ENCODE results near the gene DIS3L2. TPM values are rescaled to one million over a fixed set of nuclear protein-coding genes. Genes with fewer than 3 reads are reported as not detected.

DIS3L2 gene
- total and polyA plus RNA-seq, 5 donors from 2014 or later: 10.9 to 76.9 (median 21.0) TPM

DNA sequence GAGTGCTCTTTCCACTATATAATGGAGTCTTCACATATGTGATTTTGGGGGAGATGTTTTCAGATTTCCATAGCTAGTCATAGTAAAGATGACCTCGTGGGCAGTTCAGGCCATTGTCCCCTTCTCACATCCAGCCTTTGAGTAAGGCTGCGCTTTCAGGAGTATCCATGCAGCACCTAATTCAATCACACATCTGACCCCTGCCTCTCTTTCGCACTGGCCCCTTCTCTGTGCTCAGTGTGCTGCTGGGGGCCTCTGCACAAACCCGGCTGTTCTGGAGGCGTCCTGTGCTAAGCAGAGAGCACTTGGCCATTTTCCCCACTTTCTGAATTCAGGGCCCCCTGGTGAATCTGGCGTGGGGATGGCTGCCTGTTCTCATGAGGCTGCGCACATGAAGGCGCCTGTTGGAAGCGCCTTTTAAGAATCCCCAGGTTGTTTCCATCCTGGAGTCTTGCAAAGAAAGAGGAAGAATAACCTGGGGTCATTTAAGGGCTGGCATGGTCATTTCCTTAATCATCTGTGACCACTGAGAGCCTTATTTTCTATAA lies 321.1 kb downstream of the DIS3L2 start:
- Histone ChIP-seq H3K36me3 (ENCODE audit: control insufficient read depth, insufficient read depth, low read length) (no peaks in the 10 kb centered on the region), H3K27ac (ENCODE audit: insufficient read depth, low read length, poor library complexity, severe bottlenecking) (no peak overlapping the region), H3K27me3 (ENCODE audit: control insufficient read depth, insufficient read depth, low read length) (no peaks in the 10 kb centered on the region), H3K9me3 (ENCODE audit: control insufficient read depth in 2 of 2, low read length in 2 of 2) (no peaks in the 10 kb centered on the region), H3K4me1 (ENCODE audit: control insufficient read depth, insufficient read depth, low read length, poor library complexity, severe bottlenecking) (no peaks in the 10 kb centered on the region), H3K4me3 (ENCODE audit: low read depth, low read length) (no peak overlapping the region)
- H3K4me3 Mint-ChIP-seq: no peak overlapping the region
- DNase-seq: no peak
- H3K36me3 Mint-ChIP-seq: peaks cover 43% of the 10 kb centered on the region
- peaks cover 0 to 43% (median 5%) of the 10 kb centered on the region in 4 donors for H3K4me1 Mint-ChIP-seq
- peak overlapping the region in 1 of 3 donors; percentile 20 for H3K27ac Mint-ChIP-seq
- no peak for ATAC-seq (ENCODE audit: low read depth in 2 of 2)
- no peaks in the 10 kb centered on the region for H3K27me3 Mint-ChIP-seq
- peaks cover 0 to 4% (median 0%) of the 10 kb centered on the region in 7 donors for H3K9me3 Mint-ChIP-seq

DNA sequence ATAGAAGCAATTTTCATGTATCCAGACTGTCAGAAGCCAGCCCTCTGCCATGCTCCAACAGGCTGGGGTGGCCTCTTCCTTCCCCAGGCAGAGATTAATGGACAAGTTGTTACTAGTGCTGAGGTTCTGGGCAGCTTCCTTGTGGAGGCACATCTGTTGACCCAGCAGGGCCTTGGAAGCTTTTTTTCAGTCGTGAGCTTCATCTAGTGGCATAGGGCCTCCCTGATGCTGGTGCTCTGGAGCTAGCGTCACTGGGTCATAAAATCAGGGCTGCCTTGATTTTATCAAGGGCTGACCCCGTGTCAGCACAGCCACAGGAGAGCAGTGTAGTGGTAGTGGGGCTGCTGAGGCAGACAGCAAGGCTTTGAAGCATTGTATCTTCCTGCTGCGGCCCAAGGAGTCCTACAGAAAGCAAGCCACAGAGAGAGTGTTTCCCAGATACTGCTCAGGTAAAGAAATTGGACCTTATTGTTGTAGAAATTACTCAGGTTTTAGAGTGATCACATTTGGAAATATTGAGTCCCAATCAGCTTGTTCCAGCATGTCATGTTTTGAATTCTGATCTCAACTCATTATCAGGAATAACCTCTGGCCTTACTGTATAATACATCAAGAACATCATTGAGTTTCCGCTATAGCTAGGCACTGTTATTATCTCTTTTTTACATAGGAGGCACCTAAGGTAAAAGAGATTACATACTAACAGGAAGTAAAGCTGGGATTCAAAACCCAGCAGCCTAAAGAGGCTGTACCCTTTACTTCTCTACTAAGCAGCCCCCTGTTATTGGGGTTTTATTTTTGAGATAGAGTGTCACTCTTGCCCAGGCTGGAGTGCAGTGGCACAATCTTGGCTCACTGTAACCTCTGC lies 324.7 kb downstream of the DIS3L2 start:
- H3K4me1 Mint-ChIP-seq: peaks cover 0 to 43% (median 5%) of the 10 kb centered on the region in 4 donors

DNA sequence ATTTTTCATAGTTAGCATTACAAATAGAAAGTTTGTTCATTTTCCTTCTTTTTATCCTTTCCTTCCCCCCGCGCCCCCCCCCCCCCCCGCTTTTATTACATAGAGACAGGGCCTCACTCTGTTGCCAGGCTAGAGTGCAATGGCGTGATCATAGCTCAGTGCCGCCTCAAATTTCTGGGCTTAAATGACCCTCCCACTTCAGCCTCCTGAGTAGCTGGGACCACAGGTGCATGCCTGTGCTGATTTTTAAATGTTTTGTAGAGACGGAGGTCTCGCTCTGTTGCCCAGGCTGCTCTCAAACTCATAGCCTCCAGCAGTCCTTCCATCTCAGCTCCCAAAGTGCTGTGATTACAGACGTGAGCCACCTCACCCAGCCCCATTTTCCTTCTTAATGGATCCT lies 325.8 kb downstream of the DIS3L2 start:
- no peaks in the 10 kb centered on the region for H3K36me3 ChIP-seq (ENCODE audit: control insufficient read depth, insufficient read depth, low read length)
- H3K27ac Mint-ChIP-seq: peak overlapping the region in 2 of 3 donors; percentile 51 to 57
- no peaks in the 10 kb centered on the region for H3K4me1 ChIP-seq (ENCODE audit: control insufficient read depth, insufficient read depth, low read length, poor library complexity, severe bottlenecking)
- ATAC-seq (ENCODE audit: low read depth in 2 of 2): no peak
- H3K4me3 ChIP-seq (ENCODE audit: low read depth, low read length): no peak overlapping the region
- H3K4me3 Mint-ChIP-seq: no peak overlapping the region
- DNase-seq: no peak
- H3K9me3 Mint-ChIP-seq: no peaks in the 10 kb centered on the region
- H3K9me3 ChIP-seq (ENCODE audit: control insufficient read depth in 2 of 2, low read length in 2 of 2): no peaks in the 10 kb centered on the region
- peaks cover 5 to 49% (median 8%) of the 10 kb centered on the region in 4 donors for H3K4me1 Mint-ChIP-seq
- H3K27ac ChIP-seq (ENCODE audit: insufficient read depth, low read length, poor library complexity, severe bottlenecking): no peak overlapping the region
- no peaks in the 10 kb centered on the region for H3K27me3 Mint-ChIP-seq
- H3K36me3 Mint-ChIP-seq: peaks cover 35% of the 10 kb centered on the region
- H3K27me3 ChIP-seq (ENCODE audit: control insufficient read depth, insufficient read depth, low read length): no peaks in the 10 kb centered on the region

More for the DNA sequence above, 324.7 kb downstream of the DIS3L2 start:
- no peaks in the 10 kb centered on the region for H3K9me3 Mint-ChIP-seq
- DNase-seq (no peak), ATAC-seq (ENCODE audit: low read depth in 2 of 2) (no peak)
- no peaks in the 10 kb centered on the region for H3K4me1 ChIP-seq (ENCODE audit: control insufficient read depth, insufficient read depth, low read length, poor library complexity, severe bottlenecking)
- H3K27ac ChIP-seq (ENCODE audit: insufficient read depth, low read length, poor library complexity, severe bottlenecking): no peak overlapping the region
- peaks cover 36% of the 10 kb centered on the region for H3K36me3 Mint-ChIP-seq
- H3K27me3 Mint-ChIP-seq: no peaks in the 10 kb centered on the region
- H3K4me3 Mint-ChIP-seq: no peak overlapping the region
- no peaks in the 10 kb centered on the region for H3K9me3 ChIP-seq (ENCODE audit: control insufficient read depth in 2 of 2, low read length in 2 of 2)
- H3K4me3 ChIP-seq (ENCODE audit: low read depth, low read length): no peak overlapping the region
- H3K27ac Mint-ChIP-seq: peak overlapping the region in 2 of 3 donors; percentile 57 to 75
- H3K36me3 ChIP-seq (ENCODE audit: control insufficient read depth, insufficient read depth, low read length): no peaks in the 10 kb centered on the region
- H3K27me3 ChIP-seq (ENCODE audit: control insufficient read depth, insufficient read depth, low read length): no peaks in the 10 kb centered on the region

DNA sequence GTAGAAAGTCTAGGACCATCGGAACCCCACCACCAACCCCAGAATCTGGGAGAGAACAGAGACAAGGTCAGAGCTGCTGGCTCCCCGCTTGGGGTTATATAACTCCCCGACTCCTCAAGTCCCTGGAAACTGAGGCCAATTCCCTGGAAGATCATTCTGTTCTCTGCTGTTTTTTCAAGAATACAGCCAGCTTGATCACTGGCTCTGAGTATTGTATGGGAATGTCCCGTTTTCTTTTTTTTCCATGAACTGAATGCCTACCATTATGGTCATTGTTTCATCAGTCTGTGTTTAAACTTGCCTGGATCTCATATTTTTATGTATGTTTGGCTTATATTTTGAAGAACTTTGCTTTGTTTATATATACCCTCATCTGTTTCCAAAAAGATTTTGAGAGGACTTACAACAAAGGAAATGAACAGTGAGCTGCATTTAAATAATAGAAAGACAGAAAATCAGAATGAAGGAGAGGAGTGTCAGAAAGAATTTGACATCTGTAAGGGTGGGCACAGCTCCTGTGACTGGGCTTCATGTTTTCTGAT lies 327.0 kb downstream of the DIS3L2 start:
- ATAC-seq (ENCODE audit: low read depth in 2 of 2): no peak
- Mint-ChIP-seq H3K27me3 (no peaks in the 10 kb centered on the region), H3K9me3 (no peaks in the 10 kb centered on the region), H3K27ac (peak overlapping the region in 1 of 3 donors; percentile 21), H3K36me3 (peaks cover 39% of the 10 kb centered on the region), H3K4me3 (no peak overlapping the region), H3K4me1 (peaks cover 8 to 49% (median 10%) of the 10 kb centered on the region in 4 donors)
- no peaks in the 10 kb centered on the region for H3K36me3 ChIP-seq (ENCODE audit: control insufficient read depth, insufficient read depth, low read length)
- H3K27me3 ChIP-seq (ENCODE audit: control insufficient read depth, insufficient read depth, low read length): no peaks in the 10 kb centered on the region
- peaks cover 5% of the 10 kb centered on the region for H3K4me1 ChIP-seq (ENCODE audit: control insufficient read depth, insufficient read depth, low read length, poor library complexity, severe bottlenecking)
- H3K27ac ChIP-seq (ENCODE audit: insufficient read depth, low read length, poor library complexity, severe bottlenecking): no peak overlapping the region
- no peaks in the 10 kb centered on the region for H3K9me3 ChIP-seq (ENCODE audit: control insufficient read depth in 2 of 2, low read length in 2 of 2)
- DNase-seq: no peak
- no peak overlapping the region for H3K4me3 ChIP-seq (ENCODE audit: low read depth, low read length)

DNA sequence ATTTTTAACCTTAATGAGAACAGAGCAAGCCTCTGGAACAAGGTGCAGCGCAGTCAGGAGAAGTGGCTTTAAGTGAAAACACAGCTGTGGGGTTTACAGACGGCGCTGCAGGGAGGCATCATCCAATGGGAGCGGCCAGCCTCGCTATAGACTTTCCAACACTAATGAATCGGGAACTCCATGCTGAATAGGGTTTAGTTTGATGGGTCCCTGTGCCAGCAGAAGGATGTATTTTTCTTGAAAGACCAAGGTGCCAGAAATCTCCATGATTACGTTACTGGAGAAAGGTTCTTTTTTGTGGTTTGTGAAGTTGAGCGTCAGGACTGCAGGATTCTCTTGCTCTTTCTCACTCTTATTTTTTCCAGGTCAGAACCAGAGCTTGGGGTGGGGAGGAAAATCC lies 329.2 kb downstream of the DIS3L2 start:
- H3K27ac Mint-ChIP-seq: peak overlapping the region in 1 of 3 donors; percentile 56
- ATAC-seq (ENCODE audit: low read depth in 2 of 2): no peak

DNA sequence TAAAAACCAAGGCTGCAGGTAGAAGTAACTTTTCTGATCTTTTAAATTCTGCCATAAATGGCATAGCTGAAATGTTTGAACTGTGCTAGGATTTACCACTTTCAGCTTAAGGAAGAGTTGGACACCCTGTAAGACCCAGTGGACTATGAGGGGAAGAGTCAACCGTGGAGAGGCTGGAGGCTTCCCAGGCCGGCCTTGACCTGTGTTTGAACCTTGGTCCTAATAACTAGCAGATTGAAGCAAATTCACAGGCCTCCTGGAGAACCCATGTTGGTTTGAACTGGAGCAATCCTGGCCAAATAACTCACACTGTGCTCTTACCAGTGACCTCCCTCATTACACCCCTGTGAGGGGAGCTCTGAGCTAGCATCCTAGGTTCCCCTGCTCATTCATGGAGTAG lies 329.8 kb downstream of the DIS3L2 start:
- peaks cover 2 to 22% (median 9%) of the 10 kb centered on the region in 4 donors for H3K4me1 Mint-ChIP-seq
- Histone ChIP-seq H3K27me3 (ENCODE audit: control insufficient read depth, insufficient read depth, low read length) (no peaks in the 10 kb centered on the region), H3K36me3 (ENCODE audit: control insufficient read depth, insufficient read depth, low read length) (peaks cover 3% of the 10 kb centered on the region), H3K9me3 (ENCODE audit: control insufficient read depth in 2 of 2, low read length in 2 of 2) (no peaks in the 10 kb centered on the region), H3K4me1 (ENCODE audit: control insufficient read depth, insufficient read depth, low read length, poor library complexity, severe bottlenecking) (peaks cover 5% of the 10 kb centered on the region), H3K4me3 (ENCODE audit: low read depth, low read length) (no peak overlapping the region), H3K27ac (ENCODE audit: insufficient read depth, low read length, poor library complexity, severe bottlenecking) (no peak overlapping the region)
- DNase-seq: no peak
- peaks cover 36% of the 10 kb centered on the region for H3K36me3 Mint-ChIP-seq
- H3K9me3 Mint-ChIP-seq: no peaks in the 10 kb centered on the region
- peak overlapping the region in 2 of 3 donors; percentile 50 to 56 for H3K27ac Mint-ChIP-seq
- H3K27me3 Mint-ChIP-seq: no peaks in the 10 kb centered on the region
- H3K4me3 Mint-ChIP-seq: no peak overlapping the region
- ATAC-seq (ENCODE audit: low read depth in 2 of 2): no peak

More for the DNA sequence above, 329.2 kb downstream of the DIS3L2 start:
- Histone ChIP-seq H3K27ac (ENCODE audit: insufficient read depth, low read length, poor library complexity, severe bottlenecking) (no peak overlapping the region), H3K4me1 (ENCODE audit: control insufficient read depth, insufficient read depth, low read length, poor library complexity, severe bottlenecking) (peaks cover 5% of the 10 kb centered on the region), H3K27me3 (ENCODE audit: control insufficient read depth, insufficient read depth, low read length) (no peaks in the 10 kb centered on the region), H3K9me3 (ENCODE audit: control insufficient read depth in 2 of 2, low read length in 2 of 2) (no peaks in the 10 kb centered on the region), H3K4me3 (ENCODE audit: low read depth, low read length) (no peak overlapping the region), H3K36me3 (ENCODE audit: control insufficient read depth, insufficient read depth, low read length) (peaks cover 3% of the 10 kb centered on the region)
- no peaks in the 10 kb centered on the region for H3K9me3 Mint-ChIP-seq
- peaks cover 8 to 28% (median 10%) of the 10 kb centered on the region in 4 donors for H3K4me1 Mint-ChIP-seq
- H3K36me3 Mint-ChIP-seq: peaks cover 36% of the 10 kb centered on the region
- no peaks in the 10 kb centered on the region for H3K27me3 Mint-ChIP-seq
- DNase-seq: no peak
- no peak overlapping the region for H3K4me3 Mint-ChIP-seq

DNA sequence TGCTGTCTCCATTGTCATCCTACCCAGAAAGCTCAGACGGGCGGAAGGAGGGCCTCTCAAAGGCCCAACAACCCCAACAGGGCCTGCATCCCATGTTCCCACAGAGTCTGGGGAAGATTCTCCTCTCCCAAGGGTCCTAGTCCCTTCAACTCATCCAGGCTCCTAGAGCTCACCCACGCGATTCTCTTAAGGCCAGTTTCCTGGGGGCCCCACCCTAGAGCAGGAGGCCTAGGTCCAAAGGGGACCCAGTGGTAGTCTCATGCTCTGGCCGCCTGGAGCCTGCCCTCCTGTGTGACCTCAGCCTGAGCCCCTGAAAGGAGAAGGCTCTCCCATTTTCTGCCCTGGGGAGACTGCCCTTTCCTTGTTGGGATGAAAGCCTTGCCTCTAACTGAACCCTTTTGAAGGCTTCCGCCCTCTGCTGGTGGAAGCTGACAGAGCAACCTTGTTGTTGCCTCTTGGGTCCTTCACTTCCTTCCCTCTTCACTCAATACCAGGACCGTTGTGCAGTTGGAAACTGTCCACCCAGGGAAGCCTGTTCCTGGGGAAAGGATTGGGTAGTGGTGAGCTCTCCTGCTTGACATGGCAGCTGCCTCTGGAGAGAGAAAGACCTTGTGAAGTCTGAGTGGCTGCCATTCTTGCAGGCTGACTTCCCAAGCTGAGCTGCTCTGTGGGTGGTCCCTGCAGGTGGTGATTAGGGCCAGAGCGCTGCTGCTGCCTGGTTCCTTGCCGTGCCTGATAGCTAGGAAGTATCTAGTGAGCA lies 331.1 kb downstream of the DIS3L2 start:
- Histone ChIP-seq H3K9me3 (ENCODE audit: control insufficient read depth in 2 of 2, low read length in 2 of 2) (no peaks in the 10 kb centered on the region), H3K27me3 (ENCODE audit: control insufficient read depth, insufficient read depth, low read length) (no peaks in the 10 kb centered on the region), H3K4me3 (ENCODE audit: low read depth, low read length) (no peak overlapping the region), H3K36me3 (ENCODE audit: control insufficient read depth, insufficient read depth, low read length) (peaks cover 3% of the 10 kb centered on the region), H3K27ac (ENCODE audit: insufficient read depth, low read length, poor library complexity, severe bottlenecking) (no peak overlapping the region), H3K4me1 (ENCODE audit: control insufficient read depth, insufficient read depth, low read length, poor library complexity, severe bottlenecking) (peaks cover 5% of the 10 kb centered on the region)
- H3K9me3 Mint-ChIP-seq: no peaks in the 10 kb centered on the region
- peak overlapping the region; percentile 62 to 69 (median 65) for H3K27ac Mint-ChIP-seq
- H3K36me3 Mint-ChIP-seq: peaks cover 33% of the 10 kb centered on the region
- H3K4me3 Mint-ChIP-seq: no peak overlapping the region
- DNase-seq: peak; percentile 13 to 77 (median 33)
- H3K27me3 Mint-ChIP-seq: no peaks in the 10 kb centered on the region
- H3K4me1 Mint-ChIP-seq: peaks cover 0 to 15% (median 9%) of the 10 kb centered on the region in 4 donors
- ATAC-seq (ENCODE audit: low read depth in 2 of 2): peak in 1 of 2 donors; percentile 42

Measured in CD4-positive, CD25-positive, alpha-beta regulatory T cell (primary cell).